Glomerular endothelial cell (primary cell): ENCODE measurements around the gene LSAMP. TPM values are rescaled to one million over a fixed set of nuclear protein-coding genes. Genes with fewer than 3 reads are reported as not detected.
"Not testable (repeated sequence)": the region's sequence is repeated elsewhere in the genome, so short reads cannot be mapped to it uniquely, and the experiment has no call there.

Experiments
- DNase-seq: peaks from one replicate; pipeline ENCODE4 v3.0.0-alpha.2; 2011; ENCODE audit warnings: low read depth, low spot score; ENCODE audit errors: extremely low read depth
- total RNA-seq: library from RNA; depleted of rRNA; stranded (reverse); fragments of >200 nt; gene quantifications from 2 replicates; pipeline ENCODE4 v1.2.3, GENCODE V29; 2015

LSAMP gene
- total RNA-seq, 1 donor from 2014 or later: 2.1 TPM

- DNase-seq: no peak
These were observed 660.3 kb downstream of the LSAMP start for GRCh38 chr3:115784739-115785536.

GRCh38 chr3:115783938-115784738 lies 661.1 kb downstream of the LSAMP start:
- DNase-seq: no peak

GRCh38 chr3:115783426-115783825 lies 661.9 kb downstream of the LSAMP start:
- DNase-seq: not testable (repeated sequence)

- no peak for DNase-seq
These were observed 666.3 kb downstream of the LSAMP start for GRCh38 chr3:115779011-115779410.

GRCh38 chr3:115772951-115773350 lies 672.3 kb downstream of the LSAMP start:
- no peak for DNase-seq

GRCh38 chr3:115768661-115769060 lies 676.6 kb downstream of the LSAMP start:
- no peak for DNase-seq

- no peak for DNase-seq
These were observed 678.5 kb downstream of the LSAMP start for GRCh38 chr3:115766587-115767482.

GRCh38 chr3:115761927-115762305 lies 683.4 kb downstream of the LSAMP start:
- no peak for DNase-seq

- DNase-seq: no peak
These were observed 684.6 kb downstream of the LSAMP start for GRCh38 chr3:115760716-115761115.

- DNase-seq: no peak
These were observed 687.1 kb downstream of the LSAMP start for GRCh38 chr3:115758076-115758763.

- DNase-seq: not testable (repeated sequence)
These were observed 692.3 kb downstream of the LSAMP start for GRCh38 chr3:115752978-115753377.
